GM10248 (cell line): ENCODE results near the gene ABHD1.
A peak's percentile ranks its signal among the peaks of the same experiment; 100 is the strongest.

Experiments
- CTCF ChIA-PET: fragments of 300-600 bp; sonication (Branson Sonifier 250); formaldehyde crosslinking; extraction: SDS; loops from one replicate; lab custom pipeline; 2021; ENCODE audit warnings: antibody characterized with exemption; lab: Yijun Ruan, JAX
- POLR2A ChIA-PET: fragments of 350-650 bp; sonication (Branson Sonifier 250); formaldehyde crosslinking; extraction: SDS; loops from one replicate; lab custom pipeline; 2020; ENCODE audit warnings: antibody characterized with exemption; lab: Yijun Ruan, JAX
- DNase-seq: peaks from one replicate; pipeline ENCODE4 v3.0.0; 2012; ENCODE audit errors: extremely low spot score
- CTCF ChIP-seq: IDR thresholded peaks from 2 replicates; pipeline ENCODE4 v1.5.1; 2012; ENCODE audit warnings: mild to moderate bottlenecking, low read depth; ENCODE audit errors: extremely low read depth, missing control alignments, control extremely low read depth

The ABHD1 gene

DNA sequence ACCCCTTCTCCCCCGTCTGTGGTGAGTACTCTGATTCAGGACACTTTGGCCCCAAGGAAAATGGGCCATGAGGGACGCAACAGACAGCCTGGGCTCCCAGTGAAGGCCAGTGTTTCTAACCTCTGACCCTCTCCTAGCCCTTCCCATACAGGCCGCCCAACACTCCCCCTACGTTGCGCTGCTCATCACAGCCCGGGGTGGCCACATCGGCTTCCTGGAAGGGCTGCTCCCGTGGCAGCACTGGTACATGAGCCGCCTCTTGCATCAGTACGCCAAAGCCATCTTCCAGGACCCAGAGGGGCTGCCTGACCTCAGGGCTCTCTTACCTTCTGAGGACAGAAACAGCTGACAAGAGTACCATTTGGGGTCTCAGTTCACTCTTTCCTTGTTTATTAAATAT lies 6.8 kb downstream of the ABHD1 start:
- no peak for DNase-seq
- ChIA-PET POLR2A (no interaction called here), CTCF (no interaction called here)
- no peak for TF ChIP-seq CTCF

DNA sequence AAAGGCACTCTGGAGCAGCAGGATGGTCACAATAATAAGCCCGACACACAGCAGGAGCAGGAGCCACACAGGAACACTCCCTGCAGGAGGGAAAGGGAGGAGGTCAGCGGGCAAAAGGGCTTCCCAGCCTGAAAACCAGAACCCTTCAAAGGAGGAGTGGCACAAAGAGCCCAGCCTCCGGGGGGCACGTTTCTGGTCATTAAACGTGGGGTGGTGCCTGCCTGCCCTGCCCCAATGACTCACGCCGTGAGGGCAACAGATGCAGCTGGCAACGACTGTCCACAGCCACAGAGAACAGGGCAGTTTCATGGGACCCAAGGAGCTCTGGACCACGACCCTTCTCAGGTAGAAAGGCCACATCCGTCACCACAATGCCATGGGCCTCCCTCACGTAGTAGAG lies 7.8 kb downstream of the ABHD1 start:
- no peak for DNase-seq
- CTCF ChIA-PET, result interaction anchor here (1.1 kb wide), 1 partner anchor 43 kb away, joined by 4 read pairs; no protein-coding TSS in a partner anchor
- no peak for TF ChIP-seq CTCF
- POLR2A ChIA-PET, result no interaction called here

DNA sequence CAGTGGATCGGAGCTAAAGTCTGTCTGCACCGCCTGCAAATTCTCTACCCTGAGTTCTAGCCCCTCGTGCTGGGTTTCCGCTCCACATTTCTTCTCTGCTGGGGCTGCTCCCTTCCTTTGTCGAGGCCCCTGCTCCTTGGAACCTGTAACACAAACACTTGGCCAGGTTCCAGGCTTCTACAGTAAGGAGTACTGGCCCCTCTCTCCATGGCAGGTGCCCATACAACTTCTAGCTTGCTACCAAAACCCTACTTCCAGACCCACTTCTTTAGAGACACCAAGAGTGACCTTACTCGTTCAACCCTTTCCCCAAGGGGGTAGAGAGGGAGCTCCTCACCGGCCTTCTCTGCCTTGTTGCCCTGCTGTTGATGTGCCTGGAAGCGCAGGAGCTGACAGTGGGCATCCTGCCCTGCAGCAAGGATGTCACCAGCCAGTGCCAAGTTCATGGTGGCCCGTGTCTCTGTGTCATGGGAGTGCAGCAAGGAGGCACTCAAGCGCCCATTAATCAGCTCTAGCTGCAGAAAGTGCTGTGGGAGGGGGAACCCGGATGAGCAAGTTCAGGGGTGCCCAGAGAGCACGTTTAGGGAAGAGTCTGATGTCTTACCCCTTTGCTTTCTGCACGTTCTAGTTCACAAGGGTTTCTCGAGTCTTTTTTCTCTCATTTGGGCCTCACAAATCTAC lies 9.7 kb downstream of the ABHD1 start:
- CTCF ChIA-PET, result interaction anchor here (0.8 to 2.7 kb wide), 14 partner anchors 10 to 171 kb away, joined by 3 to 22 read pairs (median 4); partner anchors contain the start of gene ABHD1
- no peak for DNase-seq
- POLR2A ChIA-PET, result interaction anchor here (1.1 kb wide), 1 partner anchor 229 kb away, joined by 3 read pairs; no protein-coding TSS in a partner anchor

GRCh38 chr2:27133905-27134780 lies 10.5 kb downstream of the ABHD1 start, which contains the start of gene PREB:
Gene PREB (minus strand): TSS chr2:27134636. CDS start chr2:27134421, 215 bp downstream.
- POLR2A ChIA-PET, result interaction anchor here (1.1 kb wide), 1 partner anchor 228 kb away, joined by 3 read pairs; no protein-coding TSS in a partner anchor
- peak; percentile 43 for TF ChIP-seq CTCF
- DNase-seq, result peak; percentile 100
- CTCF ChIA-PET, result interaction anchor here (0.8 to 2.7 kb wide), 16 partner anchors 10 to 172 kb away, joined by 3 to 22 read pairs (median 4); partner anchors contain the start of gene ABHD1

More for the DNA sequence above, 9.7 kb downstream of the ABHD1 start:
- TF ChIP-seq CTCF, result no peak

DNA sequence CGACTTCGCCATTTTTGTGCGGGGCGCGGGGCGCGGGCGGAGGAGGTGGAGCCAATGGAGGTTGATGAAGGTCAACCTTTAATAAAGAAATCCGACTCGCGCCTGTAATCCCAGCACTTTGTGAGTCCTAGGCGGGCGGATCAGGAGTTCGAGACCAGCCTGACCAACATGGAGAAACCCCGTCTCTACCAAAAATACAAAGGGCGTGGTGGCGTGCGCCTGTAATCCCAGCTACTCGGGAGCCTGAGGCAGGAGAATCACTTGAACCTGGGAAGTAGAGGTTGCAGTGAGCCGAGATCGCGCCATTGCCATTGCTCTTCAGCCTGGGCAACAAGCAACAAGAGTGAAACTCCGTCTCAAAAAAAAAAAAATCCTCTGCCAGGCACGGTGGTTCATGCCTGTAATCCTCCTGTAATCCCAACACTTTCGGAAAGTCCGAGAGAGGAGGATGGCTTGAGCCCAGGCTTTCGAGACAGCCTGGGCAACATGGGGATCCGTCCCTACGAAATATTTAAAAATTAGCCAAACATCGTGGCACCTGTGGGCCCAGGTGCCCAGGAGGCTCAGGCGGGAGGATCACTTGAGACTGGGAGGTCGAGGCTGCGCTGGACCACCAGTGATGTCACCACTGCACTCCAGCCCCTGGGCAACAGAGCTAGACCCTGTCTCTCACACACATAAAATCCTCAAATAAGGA lies 11.3 kb downstream of the ABHD1 start:
- DNase-seq, result no peak

More for the DNA sequence above, 11.3 kb downstream of the ABHD1 start:
- ChIA-PET POLR2A (no interaction called here), CTCF (interaction anchor here (1.4 to 2.7 kb wide), 8 partner anchors 11 to 173 kb away, joined by 3 to 22 read pairs (median 6); partner anchors contain the start of gene ABHD1)
- no peak for TF ChIP-seq CTCF
